Cardiac muscle cell (in vitro differentiated cells and primary cell): ENCODE data around the gene SLC25A38. TPM values are rescaled to one million over a fixed set of nuclear protein-coding genes. Genes with fewer than 3 reads are reported as not detected.

Source experiments
- DNase-seq, 2 donors: peaks; one replicate each; pipeline versions ENCODE4 v3.0.0 to v3.0.0-alpha.2; 2010 to 2017; ENCODE audit warnings: low read depth in 1 of 2, low spot score in 1 of 2
- H3K27ac ChIP-seq: fragments of 200-600 bp; sonication (generic); 2 replicates; pipeline ENCODE4 v1.5.1; 2016
- H3K27me3 ChIP-seq: fragments of 200-600 bp; sonication (generic); 2 replicates; pipeline ENCODE4 v1.6.0; 2016; ENCODE audit warnings: control low read depth
- H3K36me3 ChIP-seq: fragments of 200-600 bp; sonication (generic); 2 replicates; pipeline ENCODE4 v1.5.1; 2016; ENCODE audit warnings: control low read depth
- H3K4me1 ChIP-seq: fragments of 200-600 bp; sonication (generic); 2 replicates; pipeline ENCODE4 v1.8.1; 2017; ENCODE audit warnings: low read depth, mild to moderate bottlenecking, mixed run types
- H3K4me3 ChIP-seq: fragments of 200-600 bp; sonication (generic); 2 replicates; pipeline ENCODE4 v1.5.1; 2016; ENCODE audit warnings: mild to moderate bottlenecking
- H3K9me3 ChIP-seq: fragments of 200-600 bp; sonication (generic); 2 replicates; pipeline ENCODE4 v1.5.1; 2017; ENCODE audit warnings: low read depth, mild to moderate bottlenecking, control low read depth
- polyA plus RNA-seq: library from polyadenylated mRNA; unstranded; fragments of >200 nt; fragmentation: Nextera tagmentation; extraction: Ambion mirVana; gene quantifications from 2 replicates; pipeline ENCODE4 v1.2.1, GENCODE V29; 2016
- total RNA-seq: library from RNA; depleted of rRNA; stranded (reverse); fragments of >200 nt; gene quantifications from 2 replicates; pipeline ENCODE4 v1.2.3, GENCODE V29; 2016
- TF ChIP-seq, protein P1 (sequence below): IDR thresholded peaks from 2 replicates; pipeline ENCODE4 v1.5.1; 2012; ENCODE audit warnings: low read depth, mild to moderate bottlenecking, low read length

The SLC25A38 gene
- total and polyA plus RNA-seq, 2 experiments from 2014 or later = 21.3 to 29.6 TPM

DNA sequence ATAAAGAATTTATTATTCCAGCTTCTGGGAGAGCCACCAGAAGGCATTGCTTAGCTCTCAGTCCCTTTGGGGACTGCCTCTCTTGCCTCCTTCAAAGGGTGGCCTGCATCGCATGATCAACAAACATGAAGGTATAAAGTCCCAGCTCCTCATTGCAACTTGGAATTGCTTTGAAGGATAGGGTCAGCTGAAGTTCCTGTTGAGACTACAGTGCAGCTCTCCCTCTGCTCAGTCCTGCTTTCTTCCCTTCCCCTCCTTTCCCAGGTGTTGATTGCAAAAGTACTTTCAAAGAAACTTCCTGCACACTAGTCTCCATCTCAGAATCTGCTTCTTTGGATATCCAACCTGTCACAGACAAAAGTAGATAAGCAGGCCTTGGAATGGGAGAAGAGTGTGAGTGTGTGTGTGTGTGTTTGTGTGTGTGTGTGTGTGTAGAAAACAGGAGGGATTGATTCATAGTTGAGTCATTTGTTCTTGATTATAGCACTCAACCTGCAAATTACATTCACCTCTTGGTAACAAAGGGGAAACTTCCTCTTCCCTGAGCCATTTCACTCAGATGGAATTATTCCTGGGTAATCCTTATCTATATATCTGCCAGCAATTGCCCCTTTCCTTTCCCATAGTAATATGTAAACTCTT lies 40.0 kb upstream of the SLC25A38 start:
- TF ChIP-seq, protein P1, sequence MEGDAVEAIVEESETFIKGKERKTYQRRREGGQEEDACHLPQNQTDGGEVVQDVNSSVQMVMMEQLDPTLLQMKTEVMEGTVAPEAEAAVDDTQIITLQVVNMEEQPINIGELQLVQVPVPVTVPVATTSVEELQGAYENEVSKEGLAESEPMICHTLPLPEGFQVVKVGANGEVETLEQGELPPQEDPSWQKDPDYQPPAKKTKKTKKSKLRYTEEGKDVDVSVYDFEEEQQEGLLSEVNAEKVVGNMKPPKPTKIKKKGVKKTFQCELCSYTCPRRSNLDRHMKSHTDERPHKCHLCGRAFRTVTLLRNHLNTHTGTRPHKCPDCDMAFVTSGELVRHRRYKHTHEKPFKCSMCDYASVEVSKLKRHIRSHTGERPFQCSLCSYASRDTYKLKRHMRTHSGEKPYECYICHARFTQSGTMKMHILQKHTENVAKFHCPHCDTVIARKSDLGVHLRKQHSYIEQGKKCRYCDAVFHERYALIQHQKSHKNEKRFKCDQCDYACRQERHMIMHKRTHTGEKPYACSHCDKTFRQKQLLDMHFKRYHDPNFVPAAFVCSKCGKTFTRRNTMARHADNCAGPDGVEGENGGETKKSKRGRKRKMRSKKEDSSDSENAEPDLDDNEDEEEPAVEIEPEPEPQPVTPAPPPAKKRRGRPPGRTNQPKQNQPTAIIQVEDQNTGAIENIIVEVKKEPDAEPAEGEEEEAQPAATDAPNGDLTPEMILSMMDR = no peak
- no peaks in the 10 kb centered on the region for H3K27me3 ChIP-seq
- no peak for DNase-seq
- no peaks in the 10 kb centered on the region for H3K9me3 ChIP-seq
- H3K27ac ChIP-seq = no peak overlapping the region
- H3K4me1 ChIP-seq = no peaks in the 10 kb centered on the region
- H3K36me3 ChIP-seq = no peaks in the 10 kb centered on the region
- no peak overlapping the region for H3K4me3 ChIP-seq

DNA sequence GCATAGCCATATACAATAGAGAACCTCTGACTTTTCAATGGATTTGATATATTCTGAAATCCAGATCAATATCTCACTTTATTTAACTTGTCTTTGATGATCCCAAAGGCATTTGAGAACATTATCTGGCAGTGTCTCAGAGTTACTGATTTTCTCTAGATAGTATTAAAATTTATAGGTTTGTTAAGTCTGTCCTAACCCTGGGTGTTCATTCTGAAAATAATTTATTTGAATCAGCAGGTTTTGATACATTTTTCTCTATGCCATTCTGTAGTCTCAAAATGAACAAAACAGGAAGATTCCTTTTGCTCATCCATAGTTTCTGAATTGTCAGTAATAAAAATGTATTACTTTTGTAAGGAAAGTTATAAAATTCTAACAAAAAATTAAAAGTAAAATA lies 39.4 kb upstream of the SLC25A38 start:
- no peak overlapping the region for H3K27ac ChIP-seq
- H3K27me3 ChIP-seq = no peaks in the 10 kb centered on the region
- no peaks in the 10 kb centered on the region for H3K4me1 ChIP-seq
- H3K9me3 ChIP-seq = no peaks in the 10 kb centered on the region
- no peak for DNase-seq
- TF ChIP-seq, protein P1 = no peak
- H3K36me3 ChIP-seq = no peaks in the 10 kb centered on the region
- H3K4me3 ChIP-seq = no peak overlapping the region

DNA sequence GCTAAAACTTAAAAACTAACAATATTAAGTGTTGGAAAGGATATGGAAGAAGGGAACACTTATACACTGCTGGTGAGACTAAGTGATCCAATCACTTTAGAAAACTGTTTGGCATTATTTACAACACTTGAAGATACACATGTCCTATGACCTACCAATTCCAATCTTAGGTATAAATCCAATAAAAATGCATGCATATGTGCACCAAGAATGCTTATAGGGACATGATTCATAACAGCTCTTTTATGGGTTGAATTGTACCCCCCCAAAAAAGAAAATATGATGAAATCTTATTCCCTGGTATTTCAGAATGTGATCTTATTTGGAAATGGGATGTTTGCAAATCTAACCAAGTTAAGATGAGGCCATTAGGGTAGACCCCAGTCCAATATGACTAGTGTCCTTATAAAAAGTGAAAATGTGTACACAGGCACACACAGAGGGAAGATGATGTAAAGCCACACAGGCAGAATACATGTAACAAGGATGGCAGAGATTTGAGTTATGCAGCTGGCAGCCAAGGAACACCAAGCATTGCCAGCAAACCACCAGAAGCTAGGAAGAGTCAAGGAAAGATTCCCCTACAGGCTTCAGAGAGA lies 38.3 kb upstream of the SLC25A38 start:
- DNase-seq = no peak
- TF ChIP-seq, protein P1 = no peak
- Histone ChIP-seq H3K4me3 (no peak overlapping the region), H3K9me3 (no peaks in the 10 kb centered on the region), H3K27me3 (no peaks in the 10 kb centered on the region), H3K36me3 (no peaks in the 10 kb centered on the region), H3K27ac (no peak overlapping the region), H3K4me1 (no peaks in the 10 kb centered on the region)

DNA sequence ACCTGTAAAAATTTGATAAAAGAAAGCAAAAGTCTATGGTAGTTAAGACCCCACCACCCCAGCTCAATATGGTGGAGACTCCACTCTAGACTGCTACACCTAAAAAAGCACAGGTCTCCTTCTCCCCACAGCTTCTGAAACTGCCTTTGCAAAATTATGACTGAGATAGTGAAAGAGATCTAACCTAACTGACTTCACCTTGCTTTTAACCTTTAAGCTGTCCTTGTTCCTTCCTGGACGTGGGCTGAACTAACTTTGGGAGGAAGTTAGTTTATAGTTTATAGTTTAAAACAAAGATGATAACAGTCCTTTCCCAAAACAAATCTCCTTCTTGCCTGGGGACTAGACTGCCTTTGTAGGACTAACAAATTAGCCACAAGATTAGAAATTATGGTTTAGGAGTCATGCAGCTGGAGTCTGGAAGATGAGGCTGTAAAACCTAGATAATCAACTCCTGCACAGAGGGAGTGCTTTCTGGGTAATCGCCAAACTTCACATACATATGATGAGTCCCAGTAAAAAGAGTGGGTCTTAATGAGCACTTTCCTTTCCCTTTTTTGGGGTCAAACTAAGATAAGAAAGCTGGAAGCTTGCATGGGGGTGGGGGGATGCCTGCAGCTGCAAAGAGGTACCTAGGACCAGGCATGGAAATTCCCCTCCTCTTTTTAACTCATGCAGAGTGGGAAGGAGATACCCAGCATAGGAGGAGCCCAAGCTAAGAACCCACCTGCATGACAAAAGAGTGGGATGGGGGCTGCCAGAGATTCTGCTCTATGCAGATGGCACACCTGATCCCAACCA lies 36.2 kb upstream of the SLC25A38 start:
- no peaks in the 10 kb centered on the region for H3K27me3 ChIP-seq
- H3K9me3 ChIP-seq = no peaks in the 10 kb centered on the region
- TF ChIP-seq, protein P1 = no peak
- no peaks in the 10 kb centered on the region for H3K36me3 ChIP-seq
- H3K4me1 ChIP-seq = no peaks in the 10 kb centered on the region
- H3K4me3 ChIP-seq = no peak overlapping the region
- no peak for DNase-seq
- H3K27ac ChIP-seq = no peak overlapping the region

DNA sequence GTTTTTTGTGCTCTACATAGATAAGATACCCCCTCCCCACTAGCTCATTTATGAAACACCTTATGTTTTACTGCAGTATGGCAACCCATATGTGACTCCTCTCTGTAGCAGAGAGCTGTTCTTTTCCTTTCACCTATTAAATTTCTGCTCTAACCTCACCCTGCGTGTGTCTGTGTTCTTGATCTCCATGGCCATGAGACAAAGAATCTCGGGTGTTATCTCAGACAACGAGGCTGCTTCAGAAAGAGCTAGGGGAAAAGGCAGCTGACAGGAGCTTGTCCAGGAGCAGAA lies 35.6 kb upstream of the SLC25A38 start:
- H3K36me3 ChIP-seq = no peaks in the 10 kb centered on the region
- no peaks in the 10 kb centered on the region for H3K4me1 ChIP-seq
- H3K9me3 ChIP-seq = no peaks in the 10 kb centered on the region
- no peak overlapping the region for H3K27ac ChIP-seq
- H3K27me3 ChIP-seq = no peaks in the 10 kb centered on the region
- TF ChIP-seq, protein P1 = no peak
- no peak for DNase-seq
- no peak overlapping the region for H3K4me3 ChIP-seq
